ENCODE data around the gene TAF5.
"Not testable (repeated sequence)": the region's sequence is repeated elsewhere in the genome, so short reads cannot be mapped to it uniquely, and the experiment has no call there.

TAF5 gene

DNA sequence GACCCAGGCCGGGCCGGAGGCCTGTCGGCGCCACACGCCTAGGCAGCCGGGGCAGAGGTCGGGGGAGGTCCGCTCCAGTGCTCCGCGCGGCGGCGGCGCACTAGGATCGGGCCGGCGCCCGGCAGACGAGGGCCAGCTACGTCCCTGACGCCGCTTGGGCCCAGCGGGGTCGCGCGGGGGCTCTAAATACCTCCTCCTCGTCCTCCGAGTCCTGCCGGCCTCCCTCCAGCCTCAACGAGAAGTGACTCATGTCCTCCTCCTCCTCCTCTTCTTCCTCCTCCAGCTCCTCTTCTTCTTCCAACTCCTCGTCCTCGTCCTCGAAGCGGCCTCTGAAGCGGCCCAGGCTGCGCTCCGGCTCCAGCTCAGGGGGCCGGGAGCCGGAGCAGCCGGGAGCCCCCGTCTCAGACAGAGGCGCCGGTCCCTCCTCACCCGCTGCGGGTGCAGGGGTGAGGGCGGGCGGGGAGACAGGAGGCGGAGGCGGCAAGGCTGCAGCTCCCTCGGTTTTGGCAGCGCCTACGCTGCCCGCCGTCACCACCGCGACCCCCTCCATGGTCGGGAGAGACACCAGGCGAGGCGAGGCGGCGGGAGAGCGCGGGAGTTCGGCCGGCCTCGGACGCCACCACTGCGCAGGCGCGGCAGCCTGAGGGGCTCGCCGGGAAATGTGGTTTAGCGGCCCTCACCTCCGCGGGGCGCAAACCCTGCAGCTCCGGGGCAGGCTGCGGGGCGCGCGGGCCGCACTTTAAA lies 17.1 kb upstream of the TAF5 start, which contains the start of gene PCGF6:
Gene PCGF6, minus strand, starts transcription at position 624 of the 744 bp plus-strand sequence. Its CDS starts 74 bp downstream, at position 550.
- no peaks in the 10 kb centered on the region for H3K9me3 ChIP-seq (ENCODE audit: control extremely low read depth in 1 of 5, control insufficient read depth in 4 of 5, insufficient read depth in 2 of 5, low read depth in 1 of 5, low read length in 4 of 5)
- H3K27ac ChIP-seq (ENCODE audit: insufficient read depth in 1 of 2, low read depth in 1 of 2, low read length in 2 of 2, poor library complexity in 1 of 2, severe bottlenecking in 2 of 2) = peak within 1 kb of the TSS; percentile 54 to 66
- H3K4me1 ChIP-seq (ENCODE audit: control extremely low read depth in 1 of 4, control insufficient read depth in 4 of 4, insufficient read depth in 4 of 4, low read length in 3 of 4) = peaks cover 0 to 10% (median 6%) of the 10 kb centered on the region in 4 experiments
- ChIA-PET CTCF (interaction anchor here (0.6 to 1.8 kb wide), 2 partner anchors 17 to 107 kb away, joined by 3 to 6 read pairs; no protein-coding TSS in a partner anchor), POLR2A (interaction anchor here (1.3 kb wide), 1 partner anchor 18 kb away, joined by 4 read pairs; the partner anchor contains the start of gene TAF5)
- peak within 1 kb of the TSS; percentile 64 to 84 (median 77) for H3K4me3 ChIP-seq (ENCODE audit: control insufficient read depth in 1 of 7, extremely low read depth in 1 of 7, insufficient read depth in 4 of 7, low read depth in 2 of 7, low read length in 6 of 7)
- DNase-seq = peak; percentile 68 to 82 (median 75)
- peaks cover under 1 to 15% (median 8%) of the 10 kb centered on the region in 4 experiments for H3K36me3 ChIP-seq (ENCODE audit: control insufficient read depth in 4 of 4, insufficient read depth in 4 of 4, low read length in 3 of 4)
- no peaks in the 10 kb centered on the region for H3K27me3 ChIP-seq (replicated peaks in 2 of 5; ENCODE audit: control insufficient read depth in 4 of 5, insufficient read depth in 5 of 5, low read length in 4 of 5)
- under 1% methylated on average over 73 of the region's 82 CpGs for WGBS (ENCODE audit: insufficient coverage)

- peak in 1 of 3 donors; percentile 14 for DNase-seq
- Histone ChIP-seq H3K27ac (ENCODE audit: insufficient read depth in 1 of 2, low read depth in 1 of 2, low read length in 2 of 2, poor library complexity in 1 of 2, severe bottlenecking in 2 of 2) (no peak overlapping the region), H3K27me3 (replicated peaks in 2 of 5; ENCODE audit: control insufficient read depth in 4 of 5, insufficient read depth in 5 of 5, low read length in 4 of 5) (no peaks in the 10 kb centered on the region), H3K4me3 (ENCODE audit: control insufficient read depth in 1 of 7, extremely low read depth in 1 of 7, insufficient read depth in 4 of 7, low read depth in 2 of 7, low read length in 6 of 7) (no peak overlapping the region), H3K9me3 (ENCODE audit: control extremely low read depth in 1 of 5, control insufficient read depth in 4 of 5, insufficient read depth in 2 of 5, low read depth in 1 of 5, low read length in 4 of 5) (no peaks in the 10 kb centered on the region), H3K36me3 (ENCODE audit: control insufficient read depth in 4 of 4, insufficient read depth in 4 of 4, low read length in 3 of 4) (peaks cover 0 to 1% (median under 1%) of the 10 kb centered on the region in 4 experiments), H3K4me1 (ENCODE audit: control extremely low read depth in 1 of 4, control insufficient read depth in 4 of 4, insufficient read depth in 4 of 4, low read length in 3 of 4) (peaks cover 0 to 10% (median 6%) of the 10 kb centered on the region in 4 experiments)
- CTCF ChIA-PET = interaction anchor here (1.0 to 1.7 kb wide), 2 partner anchors 12 to 13 kb away, joined by 3 read pairs; no protein-coding TSS in a partner anchor
- no CpG with 5 or more reads among the region's 2 CpGs for WGBS (ENCODE audit: insufficient coverage)
- POLR2A ChIA-PET = interaction anchor here (1.0 kb wide), 1 partner anchor 14 kb away, joined by 3 read pairs; the partner anchor contains the start of gene TAF5
Measured at GRCh38 chr10:103353281-103353680, 14.5 kb upstream of the TAF5 start.

GRCh38 chr10:103354567-103354966 lies 13.2 kb upstream of the TAF5 start:
- H3K9me3 ChIP-seq (ENCODE audit: control extremely low read depth in 1 of 5, control insufficient read depth in 4 of 5, insufficient read depth in 2 of 5, low read depth in 1 of 5, low read length in 4 of 5); CTCF ChIA-PET; H3K27me3 ChIP-seq (replicated peaks in 2 of 5; ENCODE audit: control insufficient read depth in 4 of 5, insufficient read depth in 5 of 5, low read length in 4 of 5); H3K27ac ChIP-seq (ENCODE audit: insufficient read depth in 1 of 2, low read depth in 1 of 2, low read length in 2 of 2, poor library complexity in 1 of 2, severe bottlenecking in 2 of 2); DNase-seq; H3K4me3 ChIP-seq (ENCODE audit: control insufficient read depth in 1 of 7, extremely low read depth in 1 of 7, insufficient read depth in 4 of 7, low read depth in 2 of 7, low read length in 6 of 7); H3K36me3 ChIP-seq (ENCODE audit: control insufficient read depth in 4 of 4, insufficient read depth in 4 of 4, low read length in 3 of 4); H3K4me1 ChIP-seq (ENCODE audit: control extremely low read depth in 1 of 4, control insufficient read depth in 4 of 4, insufficient read depth in 4 of 4, low read length in 3 of 4); POLR2A ChIA-PET: not testable (repeated sequence)
- 94% methylated on average over 2 of the region's 4 CpGs for WGBS (ENCODE audit: insufficient coverage)

- H3K4me1 ChIP-seq (ENCODE audit: control extremely low read depth in 1 of 4, control insufficient read depth in 4 of 4, insufficient read depth in 4 of 4, low read length in 3 of 4) = peaks cover 0 to 4% (median 0%) of the 10 kb centered on the region in 4 experiments
- H3K4me3 ChIP-seq (ENCODE audit: control insufficient read depth in 1 of 7, extremely low read depth in 1 of 7, insufficient read depth in 4 of 7, low read depth in 2 of 7, low read length in 6 of 7) = no peak overlapping the region
- no peaks in the 10 kb centered on the region for H3K36me3 ChIP-seq (ENCODE audit: control insufficient read depth in 4 of 4, insufficient read depth in 4 of 4, low read length in 3 of 4)
- ChIA-PET POLR2A (interaction anchor here (0.6 kb wide), 1 partner anchor 707 kb away, joined by 3 read pairs; no protein-coding TSS in a partner anchor), CTCF (interaction anchor here (1.2 kb wide), 1 partner anchor 11 kb away, joined by 3 read pairs; no protein-coding TSS in a partner anchor)
- DNase-seq = no peak
- H3K27ac ChIP-seq (ENCODE audit: insufficient read depth in 1 of 2, low read depth in 1 of 2, low read length in 2 of 2, poor library complexity in 1 of 2, severe bottlenecking in 2 of 2) = no peak overlapping the region
- H3K9me3 ChIP-seq (ENCODE audit: control extremely low read depth in 1 of 5, control insufficient read depth in 4 of 5, insufficient read depth in 2 of 5, low read depth in 1 of 5, low read length in 4 of 5) = no peaks in the 10 kb centered on the region
- WGBS (ENCODE audit: insufficient coverage) = 100% methylated on average over 3 of the region's 5 CpGs
- no peaks in the 10 kb centered on the region for H3K27me3 ChIP-seq (replicated peaks in 2 of 5; ENCODE audit: control insufficient read depth in 4 of 5, insufficient read depth in 5 of 5, low read length in 4 of 5)
Measured at GRCh38 chr10:103355906-103356599, 11.7 kb upstream of the TAF5 start.

DNA sequence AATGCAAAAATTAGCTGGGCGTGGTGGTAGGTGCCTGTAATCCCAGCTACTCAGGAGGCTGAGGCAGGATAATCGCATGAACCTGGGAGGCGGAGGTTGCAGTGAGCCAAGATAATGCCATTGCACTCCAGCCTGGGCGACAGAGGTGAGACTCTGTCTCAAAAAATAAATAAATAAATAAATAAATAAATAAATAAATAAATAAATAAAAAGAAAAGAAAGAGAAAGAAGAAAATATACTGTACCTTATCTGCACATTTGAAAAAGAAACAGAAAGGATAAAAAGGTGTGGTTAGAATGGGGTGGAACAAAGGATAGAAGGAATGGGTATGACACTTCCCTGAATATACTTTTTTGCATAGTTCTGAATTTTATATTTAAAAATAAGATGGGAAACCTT lies 8.3 kb upstream of the TAF5 start:
- H3K9me3 ChIP-seq (ENCODE audit: control extremely low read depth in 1 of 5, control insufficient read depth in 4 of 5, insufficient read depth in 2 of 5, low read depth in 1 of 5, low read length in 4 of 5); H3K27ac ChIP-seq (ENCODE audit: insufficient read depth in 1 of 2, low read depth in 1 of 2, low read length in 2 of 2, poor library complexity in 1 of 2, severe bottlenecking in 2 of 2); POLR2A ChIA-PET; DNase-seq; H3K27me3 ChIP-seq (replicated peaks in 2 of 5; ENCODE audit: control insufficient read depth in 4 of 5, insufficient read depth in 5 of 5, low read length in 4 of 5); H3K36me3 ChIP-seq (ENCODE audit: control insufficient read depth in 4 of 4, insufficient read depth in 4 of 4, low read length in 3 of 4); H3K4me1 ChIP-seq (ENCODE audit: control extremely low read depth in 1 of 4, control insufficient read depth in 4 of 4, insufficient read depth in 4 of 4, low read length in 3 of 4); H3K4me3 ChIP-seq (ENCODE audit: control insufficient read depth in 1 of 7, extremely low read depth in 1 of 7, insufficient read depth in 4 of 7, low read depth in 2 of 7, low read length in 6 of 7): not testable (repeated sequence)
- WGBS (ENCODE audit: insufficient coverage) = 100% methylated on average over 2 of the region's 4 CpGs
- CTCF ChIA-PET = interaction anchor here (1.2 kb wide), 1 partner anchor 8 kb away, joined by 3 read pairs; the partner anchor contains the start of gene TAF5

DNA sequence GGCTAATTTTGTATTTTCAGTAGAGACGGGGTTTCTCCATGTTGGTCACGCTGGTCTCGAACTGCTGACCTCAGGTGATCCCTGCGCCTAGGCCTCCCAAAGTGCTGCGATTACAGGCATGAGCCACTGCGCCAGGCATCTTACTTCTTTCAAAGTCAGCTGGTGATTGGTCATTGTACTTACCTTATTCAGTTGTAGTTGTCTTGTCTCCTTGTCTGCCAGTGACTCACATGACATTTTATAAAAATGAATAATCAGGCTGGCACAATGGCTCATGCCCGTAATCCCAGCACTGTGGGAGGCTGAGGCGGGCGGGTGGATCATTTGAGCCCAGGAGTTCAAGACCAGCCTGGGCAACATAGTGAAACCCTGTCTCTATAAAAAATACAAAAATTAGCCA lies 7.0 kb upstream of the TAF5 start:
- CTCF ChIA-PET; H3K4me3 ChIP-seq (ENCODE audit: control insufficient read depth in 1 of 7, extremely low read depth in 1 of 7, insufficient read depth in 4 of 7, low read depth in 2 of 7, low read length in 6 of 7); H3K36me3 ChIP-seq (ENCODE audit: control insufficient read depth in 4 of 4, insufficient read depth in 4 of 4, low read length in 3 of 4); H3K27ac ChIP-seq (ENCODE audit: insufficient read depth in 1 of 2, low read depth in 1 of 2, low read length in 2 of 2, poor library complexity in 1 of 2, severe bottlenecking in 2 of 2); H3K9me3 ChIP-seq (ENCODE audit: control extremely low read depth in 1 of 5, control insufficient read depth in 4 of 5, insufficient read depth in 2 of 5, low read depth in 1 of 5, low read length in 4 of 5); DNase-seq; H3K27me3 ChIP-seq (replicated peaks in 2 of 5; ENCODE audit: control insufficient read depth in 4 of 5, insufficient read depth in 5 of 5, low read length in 4 of 5); H3K4me1 ChIP-seq (ENCODE audit: control extremely low read depth in 1 of 4, control insufficient read depth in 4 of 4, insufficient read depth in 4 of 4, low read length in 3 of 4): not testable (repeated sequence)
- WGBS (ENCODE audit: insufficient coverage) = 98% methylated on average over 6 of the region's 9 CpGs
- POLR2A ChIA-PET = interaction anchor here (0.8 kb wide), 1 partner anchor 35 kb away, joined by 3 read pairs; the partner anchor contains the start of genes ATP5MK and PDCD11

All from common myeloid progenitor, CD34-positive (primary cell).